Activated CD4-positive, CD25-positive, alpha-beta regulatory T cell treated with anti-CD3 and anti-CD28 coated beads, Interleukin-2, amount 50 U/mL, for 24 hours (primary cell): ENCODE measurements around the gene KSR1.

Source experiments
- ATAC-seq, 2 donors: fragments of 150-1000 bp; cut with Tn5 transposase; one replicate each; pipeline ENCODE4 v1.10.0; 2021; ENCODE audit warnings: mild to moderate bottlenecking in 1 of 2, moderate library complexity in 1 of 2

KSR1 gene

DNA sequence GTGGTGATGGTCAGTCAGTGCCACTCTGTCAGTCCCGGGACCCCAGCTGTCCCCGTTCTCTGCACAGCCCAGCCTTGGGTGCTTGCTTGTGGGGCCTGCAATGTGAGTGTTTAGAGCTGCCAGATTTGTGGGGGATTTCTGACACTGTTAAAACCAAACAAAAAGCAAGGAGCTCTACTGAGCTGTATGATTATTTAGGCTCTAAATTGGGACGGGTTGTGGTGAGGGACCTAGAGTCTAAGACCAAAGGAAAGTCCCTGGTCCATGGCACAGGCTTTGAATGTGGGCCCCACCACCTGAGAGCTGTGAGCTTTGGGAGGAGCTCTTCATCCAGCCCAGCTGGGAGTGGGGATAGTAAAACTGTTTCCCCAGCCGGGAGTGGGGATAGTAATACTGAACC is 63.3 kb downstream of the KSR1 start:
- peak in 1 of 2 donors; percentile 48 for ATAC-seq

DNA sequence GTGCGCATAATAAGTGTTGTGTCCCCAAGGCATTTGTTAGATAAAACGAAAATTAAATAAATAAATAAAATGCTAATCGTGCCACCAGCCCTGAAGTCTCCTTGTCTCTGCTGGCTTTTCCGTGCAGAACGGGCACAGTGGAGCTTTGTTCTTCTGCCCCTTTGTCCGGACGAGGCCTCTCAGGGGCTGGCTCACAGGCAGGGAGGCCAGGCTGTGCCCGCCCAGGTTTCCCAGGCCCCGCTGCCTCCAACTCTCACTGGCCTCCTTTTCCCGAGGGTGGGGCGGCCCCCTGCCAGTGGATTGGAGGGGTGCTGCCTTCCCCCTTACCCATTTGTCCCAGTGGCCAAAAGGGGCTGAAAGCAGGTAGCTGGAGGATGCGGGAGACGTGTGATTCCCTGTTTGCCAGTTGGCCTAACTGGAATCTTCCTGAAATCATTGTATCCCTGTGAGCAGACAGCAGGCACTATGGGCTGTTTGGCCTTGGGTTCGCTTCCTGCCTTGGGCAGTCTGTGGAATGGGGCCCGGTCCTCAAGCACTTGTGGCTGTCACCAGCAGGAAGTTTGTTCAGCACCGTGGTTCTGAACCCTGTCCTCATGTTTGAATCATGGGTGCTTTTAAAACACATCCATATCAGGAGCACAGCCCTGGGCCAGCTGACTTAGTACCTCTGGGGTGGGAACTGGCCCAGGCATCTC is 64.4 kb downstream of the KSR1 start:
- ATAC-seq = no peak

DNA sequence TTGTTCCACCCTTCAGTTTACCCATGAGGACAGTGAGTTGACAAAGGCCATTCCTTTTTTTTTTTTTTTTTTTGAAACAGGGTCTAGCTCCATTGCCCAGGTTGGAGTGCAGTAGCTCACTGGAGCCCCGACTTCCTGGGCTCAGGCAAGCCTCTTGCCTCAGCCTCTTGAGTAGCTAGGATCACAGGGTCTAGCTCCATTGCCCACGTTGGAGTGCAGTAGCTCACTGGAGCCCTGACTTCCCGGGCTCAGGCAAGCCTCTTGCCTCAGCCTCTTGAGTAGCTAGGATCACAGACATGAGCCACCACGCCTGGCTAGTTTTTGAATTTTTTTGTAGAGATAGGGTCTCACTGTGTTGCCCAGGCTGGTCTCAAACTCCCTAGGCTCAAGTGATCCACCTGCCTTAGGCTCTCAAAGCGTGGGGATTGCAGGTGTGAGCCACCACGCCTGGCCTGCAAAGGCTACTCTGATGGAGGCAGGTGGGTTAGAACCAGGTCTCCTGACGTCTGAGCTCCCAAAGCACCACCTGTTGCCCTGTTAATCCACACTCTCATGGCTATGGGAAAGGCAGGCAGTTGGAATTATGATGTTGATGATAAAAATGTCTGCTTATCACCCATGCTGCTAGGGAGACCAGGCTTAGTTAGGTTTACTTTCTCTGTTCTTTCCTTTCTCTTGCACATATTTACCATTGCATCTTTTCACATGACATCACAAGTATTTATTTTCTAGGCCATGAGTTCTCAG is 65.2 kb downstream of the KSR1 start:
- ATAC-seq = no peak

DNA sequence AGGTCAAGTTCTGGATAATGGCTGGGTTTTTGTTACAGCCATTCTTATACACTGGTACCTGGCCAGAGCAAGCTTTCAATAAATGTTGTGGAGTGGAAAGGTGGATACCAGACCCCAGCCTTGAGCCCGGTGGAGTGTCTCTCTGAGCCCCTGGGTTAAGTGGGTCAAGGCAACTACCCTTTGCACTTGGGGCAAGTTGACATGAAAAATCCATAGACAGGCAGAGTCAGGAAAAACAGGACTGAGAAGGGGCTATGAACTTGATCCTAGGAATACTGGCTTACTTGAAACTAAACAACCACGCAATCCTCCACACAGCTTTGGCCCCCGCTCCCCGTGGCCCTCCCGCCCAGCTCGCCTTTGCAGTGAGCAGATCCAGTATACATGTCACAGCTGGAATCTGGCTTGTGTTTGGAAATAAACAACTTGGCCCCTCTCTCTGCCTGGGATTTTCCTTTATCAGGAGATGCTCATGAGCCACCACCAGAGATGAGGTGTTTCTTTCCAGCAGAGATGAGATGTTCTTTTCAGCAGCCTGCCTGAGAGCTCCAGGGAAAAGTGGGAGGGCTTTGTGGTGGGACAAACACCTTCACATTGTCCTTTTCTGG is 65.9 kb downstream of the KSR1 start:
- ATAC-seq = no peak

DNA sequence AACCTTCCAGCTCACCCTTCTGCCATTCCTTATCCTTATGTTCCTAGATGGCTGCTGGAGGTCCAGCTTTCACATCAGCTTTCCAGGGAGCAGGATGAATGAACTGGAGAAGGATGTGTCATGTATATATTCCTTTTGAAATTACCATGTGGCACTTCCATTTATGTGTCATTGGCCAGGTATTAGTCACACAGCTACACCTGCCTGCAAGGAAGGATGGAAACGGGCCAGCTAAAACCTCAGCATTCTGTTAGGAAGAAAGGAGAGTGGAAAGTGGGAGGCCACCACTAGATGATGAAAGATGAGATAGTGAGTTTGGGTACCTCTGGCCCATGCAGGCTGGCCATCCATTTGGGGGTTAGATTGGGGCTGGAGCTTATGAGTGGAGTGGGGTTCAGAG is 67.5 kb downstream of the KSR1 start:
- no peak for ATAC-seq

DNA sequence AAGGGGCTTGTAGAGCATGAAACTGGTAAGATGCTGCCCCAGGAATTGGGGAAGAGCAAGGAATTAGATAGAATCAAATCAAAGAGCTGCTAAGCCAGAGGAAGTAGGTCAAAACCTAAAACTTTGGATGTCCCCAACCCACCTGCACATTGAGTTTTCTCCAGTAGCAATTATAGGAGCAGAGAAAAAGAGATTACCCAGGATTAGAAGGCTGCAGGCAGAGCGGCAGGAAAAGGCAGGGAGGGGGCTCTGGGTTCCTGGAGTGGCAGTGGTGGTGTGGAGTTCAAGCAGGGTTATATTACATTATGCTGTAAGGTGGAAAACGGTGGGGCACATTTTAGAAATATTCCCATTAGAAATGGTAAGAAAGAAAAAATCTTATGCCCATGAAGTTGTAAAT is 68.3 kb downstream of the KSR1 start:
- no peak for ATAC-seq

DNA sequence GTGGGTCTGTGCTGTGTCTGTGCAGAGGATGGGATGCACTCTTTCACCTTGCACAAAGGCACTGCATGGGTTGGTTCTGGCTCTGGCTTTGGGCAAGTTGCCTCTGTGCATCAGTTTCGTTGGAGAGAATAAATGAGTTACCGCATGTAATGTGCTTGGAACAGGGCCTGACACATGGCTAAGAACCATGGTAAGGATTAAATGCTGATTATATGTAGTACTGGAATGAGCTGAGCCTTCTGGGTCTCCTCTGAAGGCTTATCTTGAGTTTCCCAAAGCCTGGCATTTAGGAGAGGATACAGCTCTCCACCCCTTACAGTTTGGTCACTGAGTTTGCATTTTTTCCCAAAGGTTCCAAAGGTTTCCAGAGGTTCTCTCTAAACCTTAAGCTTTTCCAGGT is 69.1 kb downstream of the KSR1 start:
- ATAC-seq = no peak

DNA sequence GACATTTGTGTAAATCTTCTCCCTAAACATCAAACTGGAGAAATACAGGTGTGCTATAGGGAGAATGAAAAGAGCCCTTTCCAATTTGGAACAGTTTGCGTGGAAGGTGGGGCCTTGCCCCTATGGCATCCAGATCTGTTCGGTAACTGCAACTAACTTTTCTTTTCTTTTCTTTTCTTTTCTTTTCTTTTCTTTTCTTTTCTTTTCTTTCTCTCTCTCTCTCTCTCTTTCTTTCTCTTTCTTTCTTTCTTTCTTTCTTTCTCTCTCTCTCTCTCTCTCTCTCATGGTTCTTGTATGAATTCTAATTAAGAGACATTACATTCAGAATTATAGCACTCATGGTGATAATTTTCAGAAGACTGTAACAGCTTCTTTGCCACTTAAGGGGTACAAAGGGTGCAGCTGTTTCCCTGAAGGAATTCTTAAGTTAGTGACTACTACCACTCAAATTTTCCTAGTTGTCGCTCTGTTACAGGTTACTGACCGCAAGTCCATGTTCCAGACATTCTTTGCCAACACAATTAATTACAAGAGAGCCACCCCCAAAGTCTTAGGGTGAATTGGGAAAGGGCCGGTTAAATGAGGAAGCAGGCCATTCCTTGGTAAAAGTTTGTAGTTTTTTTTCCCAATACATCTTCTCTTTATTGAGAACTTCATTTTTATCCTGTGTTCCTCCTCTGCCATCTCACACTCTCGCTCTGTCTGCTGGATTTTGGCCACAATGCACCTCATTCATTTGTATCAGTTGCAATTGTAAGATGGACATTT is 69.8 kb downstream of the KSR1 start:
- no peak for ATAC-seq

DNA sequence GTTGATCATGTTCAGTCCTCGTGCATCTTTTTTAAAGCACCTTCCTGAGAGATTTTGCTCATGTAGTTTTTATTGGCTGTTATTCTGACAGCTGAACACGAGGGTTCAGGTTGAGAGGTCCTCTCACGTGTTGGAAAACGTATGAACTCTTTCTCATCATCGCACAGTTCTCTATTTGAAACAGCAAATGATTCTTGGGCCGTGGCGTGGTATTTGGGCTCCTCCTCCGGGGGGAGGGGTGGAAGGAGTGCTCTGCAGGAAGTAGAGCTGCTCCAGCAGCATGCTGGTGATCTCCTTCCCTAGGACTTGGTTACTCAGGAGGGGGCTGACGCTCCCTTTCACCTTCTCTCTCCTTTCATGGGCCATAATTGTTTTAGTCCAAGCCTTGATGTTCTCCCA is 70.4 kb downstream of the KSR1 start:
- peak; percentile 82 to 86 for ATAC-seq

DNA sequence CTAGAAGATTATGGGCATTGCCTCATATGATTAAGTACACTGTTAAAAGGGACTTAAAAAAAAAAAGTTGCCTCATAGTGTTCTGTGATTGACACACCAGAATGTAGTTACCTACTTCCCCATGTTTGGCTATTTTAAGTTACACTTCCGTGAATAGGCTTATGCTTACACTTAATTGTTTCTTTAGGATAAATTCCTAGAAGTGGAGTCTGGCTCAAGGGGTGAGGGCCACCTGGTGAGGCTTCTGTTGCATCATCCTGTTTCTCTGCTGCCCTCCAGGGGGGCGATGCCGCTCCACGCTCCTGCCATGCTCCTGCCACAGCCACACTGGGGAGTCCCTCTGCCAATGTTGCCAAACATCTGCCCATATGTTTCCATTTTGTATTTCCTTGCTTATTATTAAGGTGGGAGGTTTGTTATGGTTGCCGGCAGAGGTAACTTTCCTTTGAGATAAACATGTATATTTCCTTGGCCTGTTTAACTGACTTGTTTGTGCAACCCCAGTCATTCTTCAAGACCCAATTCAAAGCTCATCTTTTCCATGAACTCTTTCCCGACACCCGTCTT is 73.1 kb downstream of the KSR1 start:
- no peak for ATAC-seq

DNA sequence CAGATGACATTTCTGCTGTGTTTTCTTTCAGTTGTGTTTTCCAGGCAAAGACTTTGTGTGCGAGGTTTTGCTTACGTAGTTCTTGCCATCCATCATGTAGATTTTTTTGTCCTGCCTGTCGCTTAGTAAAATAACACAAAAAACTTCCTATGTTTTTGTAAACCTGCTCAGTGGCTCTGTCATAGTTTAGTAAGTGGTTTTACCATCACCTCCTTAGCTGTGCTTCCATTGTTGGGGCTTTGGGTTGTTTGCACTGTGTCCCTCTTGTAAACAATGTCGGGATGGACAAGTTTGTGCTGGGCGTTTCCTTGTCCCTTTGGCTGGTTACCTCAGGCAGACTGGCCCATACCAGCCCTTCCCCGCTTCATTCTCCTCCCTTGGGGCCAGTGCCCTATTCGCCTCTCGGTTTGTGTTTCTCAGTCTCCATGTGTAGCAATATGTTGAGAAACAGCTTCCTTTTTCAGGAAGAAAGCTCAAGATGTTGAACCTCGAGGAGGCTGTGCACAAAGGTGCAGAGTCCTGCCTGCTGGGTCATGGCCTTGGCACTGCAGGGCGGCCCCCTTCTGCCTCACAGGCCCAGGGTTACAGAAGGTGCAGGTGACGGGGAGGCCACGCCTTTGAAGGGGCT is 74.6 kb downstream of the KSR1 start:
- no peak for ATAC-seq

DNA sequence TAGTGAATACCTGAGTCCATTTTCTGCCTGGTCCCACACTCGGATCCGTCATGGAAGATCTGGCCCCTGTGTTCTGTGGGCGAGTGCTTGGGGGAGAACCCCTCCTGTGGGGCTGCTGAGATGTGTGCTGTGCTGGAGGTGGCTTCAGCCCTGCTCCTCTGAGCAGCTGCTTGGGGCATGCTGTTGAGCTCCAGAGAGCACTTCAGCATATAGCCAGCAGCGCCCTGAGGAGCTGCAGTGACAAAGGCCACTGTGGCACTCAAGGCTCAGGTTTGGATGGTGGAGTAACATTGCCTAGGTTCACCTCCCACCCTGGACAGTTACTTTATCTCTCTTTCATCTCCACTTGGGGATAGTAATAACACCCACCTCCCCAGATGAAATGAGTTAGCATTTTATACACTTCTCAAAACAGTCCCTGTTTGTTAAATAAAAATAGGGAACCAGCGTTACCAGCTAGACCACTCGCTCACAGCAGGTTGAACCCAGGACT is 75.3 kb downstream of the KSR1 start:
- no peak for ATAC-seq

DNA sequence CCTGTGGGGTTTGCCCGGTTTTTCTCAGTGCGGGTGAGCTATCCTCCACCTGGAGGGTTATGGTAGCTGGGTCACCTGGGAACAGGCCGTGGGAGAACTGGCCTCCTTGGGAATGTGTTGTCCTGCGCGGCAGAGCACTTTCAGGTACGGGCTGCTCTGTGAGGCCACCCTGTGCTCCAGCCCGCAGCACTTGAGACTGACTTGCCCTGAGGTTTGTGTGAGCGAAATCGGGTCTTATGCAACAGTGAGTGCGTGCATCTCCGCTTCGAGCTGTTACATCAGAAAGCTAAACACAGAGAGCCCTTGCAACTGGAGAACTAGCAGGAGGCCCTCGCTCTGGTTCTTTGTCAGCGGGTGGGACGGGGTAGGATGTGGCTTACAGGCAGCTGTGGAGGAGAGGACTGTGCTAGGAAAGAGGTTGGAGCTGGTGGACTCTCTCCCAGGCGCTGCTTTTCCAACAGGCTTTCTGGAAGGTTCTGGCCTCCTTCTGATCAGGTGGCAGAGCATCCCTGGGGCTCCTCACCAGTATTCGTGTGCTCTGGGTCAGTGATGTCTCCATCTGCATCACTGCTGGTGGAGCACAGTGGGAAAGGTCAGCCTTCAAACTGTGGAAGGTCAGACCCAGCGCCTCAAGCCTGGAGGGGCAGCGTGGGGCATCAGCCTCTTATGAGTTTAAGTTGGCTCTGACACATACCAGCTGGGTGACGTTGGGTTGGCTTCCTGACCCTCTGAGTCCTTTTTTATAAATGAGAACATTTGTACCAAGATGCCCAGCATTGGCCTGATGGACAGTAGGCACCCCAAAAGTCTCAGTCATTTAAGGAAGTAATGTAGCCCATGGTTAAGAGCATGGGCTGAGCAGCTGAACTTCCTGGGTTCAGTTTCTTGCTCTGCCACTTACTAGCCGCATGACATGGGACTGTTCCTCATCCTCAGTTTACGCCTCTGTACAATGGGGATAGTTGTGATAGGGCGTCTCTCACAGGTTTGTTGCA is 76.3 kb downstream of the KSR1 start:
- ATAC-seq = no peak

DNA sequence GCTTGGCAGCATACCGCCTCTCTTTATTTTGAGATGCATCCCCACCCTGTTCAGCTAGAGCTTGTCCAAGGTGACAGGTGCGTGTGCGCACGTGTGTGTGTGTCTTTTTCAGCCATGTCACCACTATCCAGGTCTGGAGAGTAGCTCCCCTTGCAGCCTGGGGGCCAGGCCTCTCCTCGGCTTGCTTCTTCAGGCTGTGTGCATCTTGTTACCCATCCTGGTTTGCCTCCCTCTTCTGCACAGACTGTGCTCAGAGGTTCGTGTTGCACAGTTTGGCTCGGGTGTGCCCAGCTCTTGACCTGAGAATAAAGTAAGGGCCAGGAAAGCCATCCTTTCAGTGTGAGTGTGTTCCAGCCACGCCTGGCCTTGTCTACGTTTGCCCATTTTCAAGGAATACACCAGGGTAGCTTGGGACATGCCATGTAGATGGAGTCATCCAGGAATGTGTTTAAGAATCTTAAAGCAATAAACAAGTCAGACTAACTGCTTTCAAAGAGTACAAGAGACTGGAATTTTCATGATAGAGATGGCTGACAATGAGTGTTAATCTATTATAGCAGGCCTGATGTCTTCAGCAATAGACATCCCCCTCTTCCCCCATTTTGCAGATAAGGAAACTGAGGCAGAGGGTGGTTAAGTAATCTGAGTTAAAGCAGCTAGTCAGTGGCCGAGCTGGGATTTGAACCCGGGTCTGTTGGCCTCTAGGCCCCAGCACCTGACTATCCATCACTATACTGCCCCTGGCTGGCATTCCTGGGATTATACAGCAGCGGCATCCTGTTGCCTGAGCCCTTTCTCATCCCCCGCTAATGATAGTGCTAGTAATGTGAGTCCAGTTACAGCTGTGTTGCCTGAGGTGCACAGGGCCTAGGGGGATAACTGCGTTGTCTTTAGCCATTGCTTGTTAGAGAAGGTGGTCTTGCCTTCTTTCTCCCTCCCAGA is 77.9 kb downstream of the KSR1 start:
- no peak for ATAC-seq

DNA sequence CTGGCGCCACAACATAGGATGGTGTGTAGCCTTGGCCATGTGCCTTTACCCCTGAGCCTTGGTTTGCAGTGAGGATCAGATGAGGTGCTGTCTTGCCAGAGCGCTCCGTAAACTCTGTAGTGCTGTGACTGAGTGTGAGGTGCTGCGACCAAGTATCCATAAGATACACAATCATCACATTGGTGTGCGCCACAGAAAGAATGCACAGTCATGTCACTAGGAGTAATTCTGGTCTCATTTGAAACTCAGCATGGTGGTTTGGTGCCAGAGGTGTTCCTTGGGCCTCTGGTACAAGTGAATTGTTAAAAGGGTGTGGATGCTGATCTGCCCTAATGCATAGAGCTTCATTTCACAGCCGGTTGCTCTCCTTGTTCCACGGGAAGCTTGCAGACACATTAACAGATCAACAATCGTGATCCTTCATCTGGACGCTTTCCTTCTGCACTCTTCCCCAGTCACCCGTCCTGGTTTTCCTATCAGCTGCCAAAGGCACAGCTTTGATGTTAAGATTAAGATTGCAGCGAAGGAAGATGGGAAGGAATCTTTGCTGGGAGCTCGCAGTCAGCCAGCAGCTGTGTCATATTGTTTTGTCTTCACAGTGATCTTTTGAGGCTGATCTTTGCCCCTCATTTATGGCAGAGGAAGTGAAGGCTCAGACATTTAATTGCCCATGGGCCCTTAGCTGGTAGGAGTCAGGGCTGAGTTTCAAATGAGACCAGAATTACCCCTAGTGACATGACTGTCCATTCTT is 79.1 kb downstream of the KSR1 start:
- no peak for ATAC-seq

DNA sequence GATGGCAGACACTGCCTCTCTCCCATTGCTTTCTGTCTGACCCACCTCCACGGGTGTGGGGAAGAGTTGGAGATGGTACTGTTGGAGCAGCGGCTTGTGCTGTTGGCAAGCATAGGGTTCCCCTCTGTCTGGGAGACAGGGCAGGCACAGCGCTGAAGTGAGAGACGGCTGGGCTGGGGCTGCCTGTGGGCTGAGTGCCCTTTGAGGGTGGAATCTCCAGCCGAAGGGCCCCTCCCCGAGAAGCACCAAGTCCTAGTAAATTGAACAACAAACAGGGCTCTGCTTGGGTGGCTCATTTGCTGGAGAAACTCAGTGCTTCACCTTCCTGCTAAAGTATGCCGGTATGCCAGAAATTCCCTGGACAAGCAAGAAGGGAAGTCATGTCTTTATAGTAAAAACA is 79.7 kb downstream of the KSR1 start:
- no peak for ATAC-seq

DNA sequence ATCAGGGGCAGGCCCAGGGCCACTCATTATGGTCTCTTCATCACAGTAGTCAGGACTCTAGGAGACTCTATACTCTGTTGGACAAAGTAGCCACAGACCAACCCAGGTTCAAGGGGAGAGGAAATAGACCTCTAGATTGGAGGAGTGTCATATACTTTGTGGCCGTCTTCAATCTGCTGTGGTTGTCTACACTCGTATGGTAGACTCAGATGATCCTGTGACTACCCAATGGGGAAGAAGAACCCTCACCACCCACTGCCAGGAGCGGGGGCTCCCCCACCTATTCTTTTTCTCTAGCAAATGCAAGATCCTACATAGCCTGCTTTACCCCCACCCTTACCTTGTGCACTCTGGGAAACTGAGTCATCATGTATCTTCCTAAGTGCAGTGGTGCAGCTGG is 80.5 kb downstream of the KSR1 start:
- ATAC-seq = no peak

DNA sequence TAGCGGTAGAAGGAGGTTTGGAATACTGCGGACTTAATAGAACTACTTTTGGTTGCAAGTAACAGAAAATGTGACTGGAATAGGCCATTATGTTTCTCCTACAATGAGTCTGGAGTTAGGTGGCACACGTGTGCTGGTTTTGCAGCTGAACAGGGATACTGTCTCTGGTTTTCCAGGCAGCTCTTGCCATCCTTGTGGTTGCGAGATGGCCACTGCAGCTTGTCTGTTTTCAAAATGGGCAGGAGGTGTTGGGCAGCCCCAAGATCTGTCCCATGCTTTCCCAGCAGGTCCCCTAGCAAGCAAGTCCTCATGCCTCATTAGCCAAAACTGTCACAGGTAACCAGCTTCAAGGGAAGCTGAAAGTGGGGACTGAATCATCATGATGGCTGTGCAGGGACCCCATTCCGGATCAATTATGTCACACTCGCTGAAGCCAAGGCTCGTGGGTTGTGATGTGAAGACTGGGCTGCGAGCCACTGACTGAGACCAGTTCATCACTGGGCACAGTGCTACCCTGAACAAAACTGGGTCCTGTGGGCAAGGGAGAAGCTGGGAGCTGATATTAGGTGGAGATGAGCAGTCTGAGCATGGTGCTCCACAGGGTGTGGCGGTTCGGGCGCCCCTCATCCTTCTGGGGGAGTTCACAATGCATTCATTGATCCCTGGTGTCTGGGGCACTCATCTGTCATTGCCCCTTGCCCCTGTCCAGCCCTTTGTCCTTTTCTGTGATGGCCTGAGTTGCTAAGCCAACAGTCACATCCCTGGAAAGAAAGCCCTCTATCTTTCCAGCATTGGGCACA is 82.1 kb downstream of the KSR1 start:
- ATAC-seq = no peak
